Lower lobe of right lung (tissue), 2 donors: ENCODE results near the gene B3GALT4. TPM values are rescaled to one million over a fixed set of nuclear protein-coding genes. Genes with fewer than 3 reads are reported as not detected.

Experiments
- ATAC-seq, 2 donors: fragments of 200-7000 bp; cut with Tn5 transposase; one replicate each; pipeline ENCODE4 v1.9.1; 2020 to 2022; ENCODE audit warnings: mild to moderate bottlenecking in 2 of 2, moderate library complexity in 2 of 2
- DNase-seq: peaks from one replicate; pipeline ENCODE4 v3.0.0-alpha.2; 2020
- H3K27ac ChIP-seq: fragments of 200-600 bp; one replicate; pipeline ENCODE4 v1.8.0; 2022
- H3K27me3 ChIP-seq: fragments of 200-600 bp; one replicate; pipeline ENCODE4 v1.8.0; 2022; ENCODE audit warnings: low read depth
- H3K36me3 ChIP-seq: fragments of 200-600 bp; one replicate; pipeline ENCODE4 v1.8.0; 2022; ENCODE audit warnings: mild to moderate bottlenecking
- H3K4me1 ChIP-seq: fragments of 200-600 bp; one replicate; pipeline ENCODE4 v1.8.0; 2022
- H3K4me3 ChIP-seq: fragments of 200-600 bp; one replicate; pipeline ENCODE4 v1.8.0; 2022; ENCODE audit warnings: mild to moderate bottlenecking
- H3K9me3 ChIP-seq: fragments of 200-600 bp; one replicate; pipeline ENCODE4 v1.8.0; 2022
- intact Hi-C: fragments of 100-400 bp; cut with DNase I; formaldehyde crosslinking; loops from one replicate; pipeline ENCODE4 v1.11.0; 2022
- total RNA-seq: library from RNA; stranded (reverse); fragmentation: NEBNext Ultra II Directional; extraction: Animal tissue kit (Norgen Biotek cat#: 25700); gene quantifications from one replicate; pipeline ENCODE4 v1.2.1, GENCODE V29; 2021
- TF ChIP-seq, protein P1 (sequence below): fragments of 200-600 bp; IDR thresholded peaks from one replicate; pipeline ENCODE4 v1.8.0; 2022; ENCODE audit warnings: antibody characterized with exemption, mild to moderate bottlenecking
- donor health status: DM: no; HTN: yes; CAD: no; lungs with severe emphysema.

Gene B3GALT4
- total RNA-seq, 1 donor from 2014 or later = 19.6 TPM

- peaks cover 38% of the 10 kb centered on the region for H3K4me1 ChIP-seq
- DNase-seq = peak; percentile 93
- TF ChIP-seq, protein P1, sequence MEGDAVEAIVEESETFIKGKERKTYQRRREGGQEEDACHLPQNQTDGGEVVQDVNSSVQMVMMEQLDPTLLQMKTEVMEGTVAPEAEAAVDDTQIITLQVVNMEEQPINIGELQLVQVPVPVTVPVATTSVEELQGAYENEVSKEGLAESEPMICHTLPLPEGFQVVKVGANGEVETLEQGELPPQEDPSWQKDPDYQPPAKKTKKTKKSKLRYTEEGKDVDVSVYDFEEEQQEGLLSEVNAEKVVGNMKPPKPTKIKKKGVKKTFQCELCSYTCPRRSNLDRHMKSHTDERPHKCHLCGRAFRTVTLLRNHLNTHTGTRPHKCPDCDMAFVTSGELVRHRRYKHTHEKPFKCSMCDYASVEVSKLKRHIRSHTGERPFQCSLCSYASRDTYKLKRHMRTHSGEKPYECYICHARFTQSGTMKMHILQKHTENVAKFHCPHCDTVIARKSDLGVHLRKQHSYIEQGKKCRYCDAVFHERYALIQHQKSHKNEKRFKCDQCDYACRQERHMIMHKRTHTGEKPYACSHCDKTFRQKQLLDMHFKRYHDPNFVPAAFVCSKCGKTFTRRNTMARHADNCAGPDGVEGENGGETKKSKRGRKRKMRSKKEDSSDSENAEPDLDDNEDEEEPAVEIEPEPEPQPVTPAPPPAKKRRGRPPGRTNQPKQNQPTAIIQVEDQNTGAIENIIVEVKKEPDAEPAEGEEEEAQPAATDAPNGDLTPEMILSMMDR = peak; percentile 80
- no peaks in the 10 kb centered on the region for H3K9me3 ChIP-seq
- no peaks in the 10 kb centered on the region for H3K27me3 ChIP-seq
- H3K4me3 ChIP-seq = peak overlapping the region; percentile 70
- ATAC-seq = peak; percentile 81 to 83
- peaks cover 55% of the 10 kb centered on the region for H3K36me3 ChIP-seq
- peak overlapping the region; percentile 90 for H3K27ac ChIP-seq
- intact Hi-C loops = no loop called here
Measured at GRCh38 chr6:33299237-33299944, 22.5 kb downstream of the B3GALT4 start.

DNA sequence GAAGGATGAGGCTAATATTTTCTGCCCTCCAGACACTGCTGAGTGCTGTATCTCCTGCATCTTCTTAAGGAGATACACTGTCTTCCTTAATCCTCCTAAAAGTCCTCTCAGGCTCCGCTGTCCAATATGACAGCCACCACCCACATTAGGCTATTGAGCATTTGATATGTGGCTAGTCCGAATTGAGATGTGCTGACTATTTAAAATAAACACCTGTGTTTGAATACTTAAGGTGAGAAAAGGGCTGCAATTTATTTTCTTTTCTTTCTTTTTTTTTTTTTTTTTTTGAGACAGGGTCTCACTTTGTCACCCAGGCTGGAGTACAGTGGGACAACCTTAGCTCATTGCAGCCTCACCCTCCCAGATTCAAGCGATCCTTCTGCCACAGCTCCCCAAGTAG, 25.0 kb downstream of the B3GALT4 start:
- no peak overlapping the region for H3K4me3 ChIP-seq
- no peak overlapping the region for H3K27ac ChIP-seq
- peaks cover 37% of the 10 kb centered on the region for H3K4me1 ChIP-seq
- H3K36me3 ChIP-seq = peaks cover 52% of the 10 kb centered on the region
- H3K27me3 ChIP-seq = no peaks in the 10 kb centered on the region
- ATAC-seq (no peak), DNase-seq (no peak)
- intact Hi-C loops = no loop called here
- no peaks in the 10 kb centered on the region for H3K9me3 ChIP-seq
- TF ChIP-seq, protein P1 = no peak

- DNase-seq (no peak), ATAC-seq (no peak)
- H3K27ac ChIP-seq = no peak overlapping the region
- H3K4me1 ChIP-seq = peaks cover 27% of the 10 kb centered on the region
- H3K4me3 ChIP-seq = no peak overlapping the region
- no peaks in the 10 kb centered on the region for H3K27me3 ChIP-seq
- TF ChIP-seq, protein P1 = no peak
- H3K9me3 ChIP-seq = no peaks in the 10 kb centered on the region
- peaks cover 71% of the 10 kb centered on the region for H3K36me3 ChIP-seq
- intact Hi-C loops = no loop called here
Measured at GRCh38 chr6:33304216-33304615, 27.3 kb downstream of the B3GALT4 start.

GRCh38 chr6:33305052-33305451, 28.1 kb downstream of the B3GALT4 start:
- ATAC-seq (no peak), DNase-seq (no peak)
- no peak overlapping the region for H3K4me3 ChIP-seq
- H3K27ac ChIP-seq = no peak overlapping the region
- no peaks in the 10 kb centered on the region for H3K27me3 ChIP-seq
- intact Hi-C loops = no loop called here
- H3K4me1 ChIP-seq = peaks cover 24% of the 10 kb centered on the region
- peaks cover 80% of the 10 kb centered on the region for H3K36me3 ChIP-seq
- TF ChIP-seq, protein P1 = no peak
- H3K9me3 ChIP-seq = no peaks in the 10 kb centered on the region

DNA sequence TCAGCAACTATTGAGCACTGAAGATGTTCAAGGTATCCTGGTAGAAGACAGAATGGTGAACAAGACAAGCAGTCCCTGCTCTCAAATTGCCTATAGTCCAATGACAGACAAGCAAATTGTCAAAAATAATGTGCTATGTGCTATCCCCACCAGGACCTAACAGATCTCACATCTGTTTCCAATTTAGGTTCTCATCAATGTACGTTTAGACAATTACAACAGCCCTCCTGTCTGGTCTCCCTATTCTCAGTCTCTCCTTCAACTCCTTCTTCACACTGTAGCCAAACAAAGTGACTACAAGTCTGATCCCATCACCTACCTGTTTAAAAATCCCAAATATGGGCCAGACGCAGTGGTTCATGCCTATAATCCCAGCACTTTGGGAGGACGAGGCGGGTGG, 29.4 kb downstream of the B3GALT4 start:
- H3K4me1 ChIP-seq = peaks cover 24% of the 10 kb centered on the region
- TF ChIP-seq, protein P1 = no peak
- peaks cover 92% of the 10 kb centered on the region for H3K36me3 ChIP-seq
- DNase-seq = no peak
- H3K27ac ChIP-seq = no peak overlapping the region
- intact Hi-C loops = no loop called here
- H3K4me3 ChIP-seq = no peak overlapping the region
- no peak for ATAC-seq
- H3K9me3 ChIP-seq = no peaks in the 10 kb centered on the region
- H3K27me3 ChIP-seq = no peaks in the 10 kb centered on the region
